ENCODE results near the gene PLCB3.
A peak's percentile ranks its signal among the peaks of the same experiment; 100 is the strongest.

PLCB3 gene

GRCh38 chr11:64251753-64252002 lies 348 bp downstream of the PLCB3 start:
- peak; percentile 28 for DNase-seq

- peak; percentile 48 for DNase-seq
These were observed 908 bp downstream of the PLCB3 start for GRCh38 chr11:64252003-64252872.

- DNase-seq: no peak
These were observed 1.7 kb downstream of the PLCB3 start for GRCh38 chr11:64253043-64253442.

- DNase-seq: no peak
These were observed 2.2 kb downstream of the PLCB3 start for GRCh38 chr11:64253481-64253880.

GRCh38 chr11:64254326-64254725 lies 3.0 kb downstream of the PLCB3 start:
- DNase-seq: no peak

GRCh38 chr11:64255135-64256128 lies 4.1 kb downstream of the PLCB3 start:
- no peak for DNase-seq

- no peak for DNase-seq
These were observed 5.0 kb downstream of the PLCB3 start for GRCh38 chr11:64256300-64256699.

- no peak for DNase-seq
These were observed 7.0 kb downstream of the PLCB3 start for GRCh38 chr11:64258356-64258755.

- DNase-seq: no peak
These were observed 7.7 kb downstream of the PLCB3 start for GRCh38 chr11:64258946-64259532.

- DNase-seq: no peak
These were observed 8.3 kb downstream of the PLCB3 start for GRCh38 chr11:64259533-64260067.

- DNase-seq: no peak
These were observed 8.9 kb downstream of the PLCB3 start for GRCh38 chr11:64260147-64260708.

- DNase-seq: no peak
These were observed 10.3 kb downstream of the PLCB3 start for GRCh38 chr11:64261556-64262080.

- no peak for DNase-seq
These were observed 11.1 kb downstream of the PLCB3 start for GRCh38 chr11:64262271-64263002.

- no peak for DNase-seq
These were observed 12.0 kb downstream of the PLCB3 start for GRCh38 chr11:64263021-64263946.

- no peak for DNase-seq
These were observed 12.6 kb downstream of the PLCB3 start for GRCh38 chr11:64263947-64264317.

- DNase-seq: no peak
These were observed 13.1 kb downstream of the PLCB3 start for GRCh38 chr11:64264371-64264852.

- no peak for DNase-seq
These were observed 14.1 kb downstream of the PLCB3 start for GRCh38 chr11:64265176-64266160.

- no peak for DNase-seq
These were observed 15.0 kb downstream of the PLCB3 start for GRCh38 chr11:64266339-64266738.

GRCh38 chr11:64267207-64267945 lies 16.0 kb downstream of the PLCB3 start:
- DNase-seq: no peak

All from activated CD4-positive, alpha-beta T cell treated with anti-CD3 and anti-CD28 coated beads for 48 hours (primary cell).